DOHH2 (cell line): Measurements from ENCODE around the gene RARA.
A peak's percentile ranks its signal among the peaks of the same experiment; 100 is the strongest.
"Not testable (repeated sequence)": the region's sequence is repeated elsewhere in the genome, so short reads cannot be mapped to it uniquely, and the experiment has no call there.

Experiments used
- H3F3A ChIP-seq: fragments of 200-600 bp; sonication (generic), shearing (Covaris generic); 2 replicates; pipeline ENCODE4 v1.6.0; 2016; ENCODE audit warnings: antibody characterized with exemption, mild to moderate bottlenecking; ENCODE audit not compliant: control insufficient read depth, insufficient read depth
- H3K27ac ChIP-seq: fragments of 200-600 bp; sonication (generic); 2 replicates; pipeline ENCODE4 v1.5.1; 2014; ENCODE audit warnings: low read depth, mild to moderate bottlenecking, low read length, moderate library complexity
- H3K27me3 ChIP-seq: fragments of 200-600 bp; sonication (generic); 2 replicates; pipeline ENCODE4 v1.6.1; 2014; ENCODE audit warnings: mild to moderate bottlenecking, low read length, mixed read lengths; ENCODE audit not compliant: control insufficient read depth
- H3K36me3 ChIP-seq: fragments of 200-600 bp; sonication (generic); 2 replicates; pipeline ENCODE4 v1.6.1; 2014; ENCODE audit warnings: mild to moderate bottlenecking, low read length, moderate library complexity, mixed read lengths; ENCODE audit not compliant: control insufficient read depth
- H3K4me1 ChIP-seq: fragments of 200-600 bp; sonication (generic); 2 replicates; pipeline ENCODE4 v1.6.1; 2014; ENCODE audit warnings: mild to moderate bottlenecking, low read length, mixed read lengths; ENCODE audit not compliant: control insufficient read depth
- H3K4me2 ChIP-seq: fragments of 200-600 bp; sonication (generic); 2 replicates; pipeline ENCODE4 v1.6.0; 2014; ENCODE audit warnings: mild to moderate bottlenecking, low read length, moderate library complexity
- H3K4me3 ChIP-seq: fragments of 200-600 bp; sonication (generic); 2 replicates; pipeline ENCODE4 v1.5.1; 2014; ENCODE audit warnings: mild to moderate bottlenecking, low read length, mixed read lengths
- H3K79me2 ChIP-seq: fragments of 200-600 bp; sonication (generic); 2 replicates; pipeline ENCODE4 v1.6.1; 2014; ENCODE audit warnings: mild to moderate bottlenecking, low read length, mixed read lengths; ENCODE audit not compliant: control insufficient read depth
- H3K9me2 ChIP-seq: fragments of 200-600 bp; sonication (generic); replicated peaks from 2 replicates; pipeline ENCODE4 v1.6.1; 2014; ENCODE audit warnings: mild to moderate bottlenecking, low read length, mixed read lengths; ENCODE audit not compliant: control insufficient read depth
- H3K9me3 ChIP-seq: fragments of 200-600 bp; sonication (generic); 2 replicates; pipeline ENCODE4 v1.6.1; 2014; ENCODE audit warnings: antibody characterized with exemption, low read length, mixed read lengths; ENCODE audit not compliant: control insufficient read depth, insufficient read depth
- H4K20me1 ChIP-seq: fragments of 200-600 bp; sonication (generic); 2 replicates; pipeline ENCODE4 v1.6.0; 2014; ENCODE audit warnings: low read depth, mild to moderate bottlenecking, antibody characterized with exemption, low read length, moderate library complexity; ENCODE audit not compliant: control insufficient read depth, insufficient read depth
- CTCF ChIP-seq: fragments of 200-600 bp; sonication (generic); IDR thresholded peaks from one replicate; pipeline ENCODE4 v1.5.1; 2014; ENCODE audit warnings: antibody characterized with exemption, mild to moderate bottlenecking, low read depth, low read length; ENCODE audit not compliant: poor library complexity, severe bottlenecking
- EZH2phosphoT487 ChIP-seq: fragments of 200-600 bp; sonication (generic); IDR thresholded peaks from 2 replicates; pipeline ENCODE4 v1.6.1; 2017; ENCODE audit warnings: borderline replicate concordance, mild to moderate bottlenecking, antibody characterized with exemption, low read length, moderate library complexity, mixed read lengths

Gene RARA

GRCh38 chr17:40366861-40367518 lies 58.0 kb downstream of the RARA start:
- H3K79me2 ChIP-seq: no peaks in the 10 kb centered on the region
- H3K27me3 ChIP-seq: no peaks in the 10 kb centered on the region
- H4K20me1 ChIP-seq: no peaks in the 10 kb centered on the region
- H3K9me3 ChIP-seq: no peaks in the 10 kb centered on the region
- no peak overlapping the region for H3K4me3 ChIP-seq
- H3K27ac ChIP-seq: no peak overlapping the region
- no peak for TF ChIP-seq EZH2phosphoT487
- TF ChIP-seq CTCF: no peak
- peaks cover 15% of the 10 kb centered on the region for H3K4me1 ChIP-seq
- H3F3A ChIP-seq: no peaks in the 10 kb centered on the region
- no peak overlapping the region for H3K4me2 ChIP-seq
- H3K9me2 ChIP-seq: no peaks in the 10 kb centered on the region
- no peaks in the 10 kb centered on the region for H3K36me3 ChIP-seq

GRCh38 chr17:40367728-40368127 lies 58.7 kb downstream of the RARA start:
- peaks cover 14% of the 10 kb centered on the region for H3K4me1 ChIP-seq
- H3K9me3 ChIP-seq, H3K4me2 ChIP-seq, H4K20me1 ChIP-seq, H3K27me3 ChIP-seq, H3K27ac ChIP-seq, H3F3A ChIP-seq, H3K36me3 ChIP-seq, H3K79me2 ChIP-seq, H3K9me2 ChIP-seq, H3K4me3 ChIP-seq: not testable (repeated sequence)

GRCh38 chr17:40369923-40370322 lies 60.9 kb downstream of the RARA start:
- Histone ChIP-seq H3K36me3 (no peaks in the 10 kb centered on the region), H3F3A (no peaks in the 10 kb centered on the region), H3K9me3 (no peaks in the 10 kb centered on the region), H3K27ac (no peak overlapping the region), H3K4me2 (no peak overlapping the region), H3K4me1 (peaks cover 15% of the 10 kb centered on the region), H3K4me3 (no peak overlapping the region), H4K20me1 (no peaks in the 10 kb centered on the region), H3K9me2 (no peaks in the 10 kb centered on the region), H3K27me3 (no peaks in the 10 kb centered on the region), H3K79me2 (no peaks in the 10 kb centered on the region)
- TF ChIP-seq EZH2phosphoT487: no peak
- TF ChIP-seq CTCF: no peak

GRCh38 chr17:40371261-40371929 lies 62.4 kb downstream of the RARA start:
- Histone ChIP-seq H3F3A (no peaks in the 10 kb centered on the region), H3K27ac (no peak overlapping the region), H4K20me1 (no peaks in the 10 kb centered on the region), H3K4me3 (peak overlapping the region; percentile 43; the same call in 1 of the 2 replicates), H3K9me3 (no peaks in the 10 kb centered on the region), H3K36me3 (no peaks in the 10 kb centered on the region), H3K79me2 (no peaks in the 10 kb centered on the region), H3K4me2 (peak overlapping the region; percentile 61), H3K27me3 (no peaks in the 10 kb centered on the region), H3K4me1 (peaks cover 15% of the 10 kb centered on the region), H3K9me2 (no peaks in the 10 kb centered on the region)
- no peak for TF ChIP-seq EZH2phosphoT487
- TF ChIP-seq CTCF: no peak
